Measurements from ENCODE around the gene P2RY14. TPM values are rescaled to one million over a fixed set of nuclear protein-coding genes. Genes with fewer than 3 reads are reported as not detected.

P2RY14 gene
- total and polyA plus RNA-seq, 2 experiments from 2014 or later, result not detected

DNA sequence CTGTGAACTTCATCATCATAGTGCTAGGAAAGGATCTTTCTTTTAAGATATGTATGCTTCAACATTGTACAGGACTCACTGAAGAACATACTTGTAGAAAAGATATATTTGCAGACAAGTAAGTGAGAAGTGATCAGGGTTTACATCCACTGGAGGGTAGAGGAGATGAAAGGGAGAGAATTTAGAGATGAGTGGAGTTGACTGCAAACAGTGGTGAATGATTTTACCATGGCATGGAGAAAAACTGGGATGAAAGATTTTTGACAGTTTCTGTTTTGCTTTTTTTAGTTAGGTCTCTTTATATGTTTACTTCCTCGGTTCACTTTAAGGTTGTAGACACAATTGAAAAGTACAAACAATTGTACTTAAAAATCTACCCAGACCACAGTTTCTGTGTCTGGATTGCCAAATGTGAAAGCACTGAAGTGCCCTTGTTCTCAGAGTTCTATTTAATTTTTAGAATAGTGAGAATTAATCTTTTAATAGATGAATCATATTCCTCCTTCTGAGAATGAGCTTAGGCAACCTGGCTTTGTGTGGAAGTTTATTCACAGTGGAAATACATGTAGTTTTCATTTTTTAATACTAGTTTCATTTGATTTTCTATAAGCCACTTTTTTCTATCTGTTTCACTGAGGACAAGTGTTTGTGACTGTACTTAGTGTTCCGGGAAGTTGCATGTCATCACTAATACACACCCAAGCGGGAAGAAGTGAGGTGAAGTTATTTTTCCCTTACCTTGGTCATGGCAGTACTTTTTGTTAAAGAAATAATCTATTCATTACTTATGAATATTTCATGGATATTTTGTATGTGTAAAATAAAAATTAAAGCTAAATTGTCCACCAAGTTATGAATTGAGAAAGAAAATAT is 73.6 kb downstream of the P2RY14 start:
- H3K36me3 ChIP-seq (ENCODE audit: low read depth), result no peaks in the 10 kb centered on the region
- H2AFZ ChIP-seq, result peak overlapping the region; percentile 2; the same call in 1 of the 2 replicates
- H3K4me2 ChIP-seq (ENCODE audit: unreplicated experiment), result no peak overlapping the region
- H3K27me3 ChIP-seq (replicated peaks; ENCODE audit: insufficient read depth), result no peaks in the 10 kb centered on the region
- no peak for TF ChIP-seq EZH2 (IDR thresholded peaks at IDR 0.05; ENCODE audit: insufficient read depth, poor library complexity, severe bottlenecking)
- TF ChIP-seq EZH2phosphoT487 (IDR thresholded peaks at IDR 0.05; ENCODE audit: insufficient read depth, low read depth), result no peak
- no peaks in the 10 kb centered on the region for H3K79me2 ChIP-seq (ENCODE audit: insufficient read depth)
- H3K4me1 ChIP-seq (ENCODE audit: insufficient read depth), result peaks cover 9% of the 10 kb centered on the region; the same call in 1 of the 2 replicates
- no peak overlapping the region for H3K9ac ChIP-seq
- no peaks in the 10 kb centered on the region for H4K20me1 ChIP-seq (ENCODE audit: insufficient read depth)
- DNase-seq, result no peak
- no peaks in the 10 kb centered on the region for H3K9me3 ChIP-seq (ENCODE audit: low read depth)
- no peaks in the 10 kb centered on the region for H3K9me2 ChIP-seq (ENCODE audit: insufficient read depth)
- no peak overlapping the region for H3K27ac ChIP-seq
- in situ Hi-C loops (cut with MboI), result no loop called here
- WGBS, 2 experiments (ENCODE audit: low coverage in 1 of 2, low lambda C conversion rate in 2 of 2, missing lambda C conversion rate in 2 of 2), result 72 to 73% methylated on average over 3 of the region's 3 CpGs
- H3F3A ChIP-seq (ENCODE audit: insufficient read depth), result no peaks in the 10 kb centered on the region
- H3K4me3 ChIP-seq, result no peak overlapping the region

DNA sequence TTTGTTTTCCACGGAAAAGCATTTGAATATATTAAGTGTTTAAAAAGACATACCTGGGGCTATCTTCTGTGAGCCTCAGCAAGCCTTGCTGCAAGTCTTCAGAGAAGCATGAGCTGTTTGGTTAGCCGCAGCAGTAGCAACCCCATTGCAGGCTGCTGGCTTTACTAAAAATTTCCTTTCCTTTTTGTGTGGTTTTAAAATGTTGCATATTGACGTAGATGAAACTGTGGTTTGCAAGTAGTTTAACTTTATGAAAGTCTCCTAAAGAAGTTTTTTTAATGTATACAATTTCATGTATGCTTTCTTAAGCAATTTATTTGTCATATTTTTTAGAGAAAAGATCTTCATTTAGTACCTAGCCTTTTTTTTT is 75.3 kb downstream of the P2RY14 start, which contains the start of gene GPR171:
Gene GPR171 (minus strand): TSS at position 166 of the 370 bp plus-strand sequence. CDS start 3,830 bp downstream, outside the sequence.
- 93 to 97% methylated on average over 3 of the region's 3 CpGs for WGBS, 2 experiments (ENCODE audit: low coverage in 1 of 2, low lambda C conversion rate in 2 of 2, missing lambda C conversion rate in 2 of 2)
- H3K9ac ChIP-seq, result no peak within 1 kb of the TSS
- in situ Hi-C loops (cut with MboI), result no loop called here

DNA sequence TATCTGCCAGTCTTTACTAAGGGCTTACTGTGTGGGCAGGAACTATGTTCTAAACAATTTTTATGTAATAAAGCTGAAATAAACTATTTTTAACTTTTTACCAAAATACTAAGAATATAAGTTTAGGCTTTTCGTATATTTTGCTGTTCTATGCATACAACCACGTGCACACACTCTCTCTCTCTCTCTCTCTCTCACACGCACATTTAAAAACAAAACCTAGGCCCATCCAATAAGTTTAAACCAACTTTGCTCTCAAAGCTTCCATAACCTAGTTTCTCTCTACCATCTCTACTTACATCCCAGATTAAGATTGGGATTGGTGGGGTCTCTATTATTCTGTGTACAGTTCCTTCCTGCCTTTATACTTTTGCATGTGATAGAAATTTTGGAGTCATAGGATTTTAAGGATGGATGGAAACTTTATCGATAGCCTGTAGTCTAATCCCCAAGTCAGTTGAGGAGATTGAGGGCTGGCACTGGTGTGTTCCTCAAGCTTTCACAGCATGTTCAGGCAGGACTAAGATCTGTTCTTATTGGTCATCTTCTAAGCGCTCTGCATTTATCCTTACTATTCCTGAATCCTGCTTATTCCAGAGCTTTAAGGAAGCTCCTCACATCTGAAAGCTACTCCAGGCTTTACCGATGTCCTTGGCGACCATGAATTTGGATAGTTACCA is 77.2 kb downstream of the P2RY14 start:
- Histone ChIP-seq H3K27ac (no peak overlapping the region), H3K9me2 (ENCODE audit: insufficient read depth) (no peaks in the 10 kb centered on the region)

More for the DNA sequence above, 75.3 kb downstream of the P2RY14 start, which contains the start of gene GPR171:
- Histone ChIP-seq H3K4me3 (no peak within 1 kb of the TSS), H3K27ac (no peak within 1 kb of the TSS), H4K20me1 (ENCODE audit: insufficient read depth) (no peaks in the 10 kb centered on the region), H3K9me2 (ENCODE audit: insufficient read depth) (no peaks in the 10 kb centered on the region), H3F3A (ENCODE audit: insufficient read depth) (no peaks in the 10 kb centered on the region), H2AFZ (no peak within 1 kb of the TSS), H3K79me2 (ENCODE audit: insufficient read depth) (no peaks in the 10 kb centered on the region), H3K4me2 (ENCODE audit: unreplicated experiment) (no peak within 1 kb of the TSS), H3K9me3 (ENCODE audit: low read depth) (no peaks in the 10 kb centered on the region), H3K27me3 (replicated peaks; ENCODE audit: insufficient read depth) (no peaks in the 10 kb centered on the region), H3K4me1 (ENCODE audit: insufficient read depth) (peaks cover 14% of the 10 kb centered on the region), H3K36me3 (ENCODE audit: low read depth) (no peaks in the 10 kb centered on the region)
- TF ChIP-seq EZH2phosphoT487 (IDR thresholded peaks at IDR 0.05; ENCODE audit: insufficient read depth, low read depth) (no peak), EZH2 (IDR thresholded peaks at IDR 0.05; ENCODE audit: insufficient read depth, poor library complexity, severe bottlenecking) (no peak)
- no peak for DNase-seq

DNA sequence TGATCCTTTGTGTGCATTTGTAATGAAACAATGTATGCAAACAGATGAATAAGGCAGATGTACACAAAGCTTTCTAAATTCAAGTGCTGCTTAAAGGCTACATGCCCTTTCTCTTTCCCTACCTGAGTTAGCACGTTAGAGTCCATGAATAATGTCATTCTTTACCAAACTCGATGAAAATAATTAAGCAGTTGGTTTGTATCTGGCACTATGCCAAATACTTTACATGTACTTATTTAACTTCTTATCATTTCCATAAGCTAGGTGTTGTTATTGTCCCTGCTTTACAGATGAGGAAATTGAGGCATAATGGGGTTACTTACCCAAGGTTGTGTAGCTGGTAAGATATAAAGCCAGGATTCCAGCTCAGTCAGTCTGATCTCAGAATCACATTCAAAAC is 77.8 kb downstream of the P2RY14 start:
- Histone ChIP-seq H3K36me3 (ENCODE audit: low read depth) (no peaks in the 10 kb centered on the region), H3F3A (ENCODE audit: insufficient read depth) (no peaks in the 10 kb centered on the region), H3K4me1 (ENCODE audit: insufficient read depth) (peaks cover 11% of the 10 kb centered on the region), H3K9ac (no peak overlapping the region), H3K9me2 (ENCODE audit: insufficient read depth) (no peaks in the 10 kb centered on the region), H3K79me2 (ENCODE audit: insufficient read depth) (no peaks in the 10 kb centered on the region), H3K9me3 (ENCODE audit: low read depth) (no peaks in the 10 kb centered on the region), H3K27me3 (replicated peaks; ENCODE audit: insufficient read depth) (no peaks in the 10 kb centered on the region), H2AFZ (no peak overlapping the region), H3K27ac (no peak overlapping the region), H3K4me3 (no peak overlapping the region), H4K20me1 (ENCODE audit: insufficient read depth) (no peaks in the 10 kb centered on the region), H3K4me2 (ENCODE audit: unreplicated experiment) (no peak overlapping the region)
- no peak for DNase-seq
- WGBS, 2 experiments (ENCODE audit: low coverage in 1 of 2, low lambda C conversion rate in 2 of 2, missing lambda C conversion rate in 2 of 2), result 70 to 71% methylated on average over 2 of the region's 2 CpGs
- in situ Hi-C loops (cut with MboI), result no loop called here
- no peak for TF ChIP-seq EZH2 (IDR thresholded peaks at IDR 0.05; ENCODE audit: insufficient read depth, poor library complexity, severe bottlenecking)
- TF ChIP-seq EZH2phosphoT487 (IDR thresholded peaks at IDR 0.05; ENCODE audit: insufficient read depth, low read depth), result no peak

More for the DNA sequence above, 77.2 kb downstream of the P2RY14 start:
- H3K4me2 ChIP-seq (ENCODE audit: unreplicated experiment), result no peak overlapping the region
- no peaks in the 10 kb centered on the region for H3F3A ChIP-seq (ENCODE audit: insufficient read depth)
- no peak overlapping the region for H2AFZ ChIP-seq
- DNase-seq, result no peak
- no peak overlapping the region for H3K9ac ChIP-seq
- H3K36me3 ChIP-seq (ENCODE audit: low read depth), result no peaks in the 10 kb centered on the region
- in situ Hi-C loops (cut with MboI), result no loop called here
- H3K79me2 ChIP-seq (ENCODE audit: insufficient read depth), result no peaks in the 10 kb centered on the region
- H3K27me3 ChIP-seq (replicated peaks; ENCODE audit: insufficient read depth), result no peaks in the 10 kb centered on the region
- no peaks in the 10 kb centered on the region for H3K9me3 ChIP-seq (ENCODE audit: low read depth)
- 96 to 97% methylated on average over 7 of the region's 7 CpGs for WGBS, 2 experiments (ENCODE audit: low coverage in 1 of 2, low lambda C conversion rate in 2 of 2, missing lambda C conversion rate in 2 of 2)
- H3K4me1 ChIP-seq (ENCODE audit: insufficient read depth), result peaks cover 11% of the 10 kb centered on the region
- no peaks in the 10 kb centered on the region for H4K20me1 ChIP-seq (ENCODE audit: insufficient read depth)
- no peak overlapping the region for H3K4me3 ChIP-seq
- no peak for TF ChIP-seq EZH2phosphoT487 (IDR thresholded peaks at IDR 0.05; ENCODE audit: insufficient read depth, low read depth)
- no peak for TF ChIP-seq EZH2 (IDR thresholded peaks at IDR 0.05; ENCODE audit: insufficient read depth, poor library complexity, severe bottlenecking)
